Mesendoderm (in vitro differentiated cells): ENCODE results near the gene LEMD2.

ENCODE experiments used
- DNase-seq: peaks from one replicate; pipeline ENCODE4 v3.0.0; 2013
- H2AK5ac ChIP-seq: 2 replicates; pipeline ENCODE4 v1.6.1; 2013; ENCODE audit warnings: low read length, inconsistent platforms
- H2BK120ac ChIP-seq: 2 replicates; pipeline ENCODE4 v1.6.1; 2013; ENCODE audit warnings: low read depth, mild to moderate bottlenecking, low read length, moderate library complexity, mixed read lengths
- H2BK15ac ChIP-seq: replicated peaks from 2 replicates; pipeline ENCODE4 v1.6.1; 2013; ENCODE audit warnings: low read depth, mild to moderate bottlenecking, moderate library complexity
- H2BK5ac ChIP-seq: 2 replicates; pipeline ENCODE4 v1.6.1; 2013; ENCODE audit warnings: low read length, inconsistent platforms
- H3K18ac ChIP-seq: 2 replicates; pipeline ENCODE4 v1.6.1; 2013; ENCODE audit warnings: mild to moderate bottlenecking, low read length, mixed read lengths
- H3K23ac ChIP-seq: one replicate; pipeline ENCODE4 v1.6.1; 2013; ENCODE audit warnings: low read length
- H3K27ac ChIP-seq: 2 replicates; pipeline ENCODE4 v1.5.1; 2013; ENCODE audit warnings: low read depth, mild to moderate bottlenecking, inconsistent platforms, low read length, moderate library complexity
- H3K27me3 ChIP-seq: 2 replicates; pipeline ENCODE4 v1.6.1; 2013; ENCODE audit warnings: low read length, control low read depth, mild to moderate bottlenecking, inconsistent platforms; ENCODE audit not compliant: insufficient read depth, poor library complexity
- H3K36me3 ChIP-seq: 2 replicates; pipeline ENCODE4 v1.6.1; 2013; ENCODE audit warnings: low read length, inconsistent platforms; ENCODE audit not compliant: control insufficient read depth, insufficient read depth
- H3K4ac ChIP-seq: one replicate; pipeline ENCODE4 v1.6.1; 2013; ENCODE audit warnings: low read depth, mild to moderate bottlenecking, low read length, moderate library complexity
- H3K4me1 ChIP-seq: 2 replicates; pipeline ENCODE4 v1.6.1; 2013; ENCODE audit warnings: low read depth, low read length, inconsistent platforms; ENCODE audit not compliant: control insufficient read depth
- H3K4me2 ChIP-seq: 2 replicates; pipeline ENCODE4 v1.6.1; 2013; ENCODE audit warnings: low read length
- H3K4me3 ChIP-seq: 2 replicates; pipeline ENCODE4 v1.5.1; 2013; ENCODE audit warnings: mild to moderate bottlenecking, low read length
- H3K56ac ChIP-seq: one replicate; pipeline ENCODE4 v1.6.1; 2013; ENCODE audit warnings: low read length
- H3K79me1 ChIP-seq: 2 replicates; pipeline ENCODE4 v1.6.1; 2013; ENCODE audit warnings: low read length, inconsistent platforms
- H3K79me2 ChIP-seq: 2 replicates; pipeline ENCODE4 v1.6.1; 2013; ENCODE audit warnings: mild to moderate bottlenecking, low read length; ENCODE audit not compliant: control insufficient read depth, insufficient read depth
- H3K9ac ChIP-seq: 2 replicates; pipeline ENCODE4 v1.6.1; 2013; ENCODE audit warnings: low read length, inconsistent platforms
- H4K5ac ChIP-seq: one replicate; pipeline ENCODE4 v1.6.1; 2013; ENCODE audit warnings: low read length
- H4K8ac ChIP-seq: one replicate; pipeline ENCODE4 v1.6.1; 2013; ENCODE audit warnings: low read depth, mild to moderate bottlenecking, control low read depth, low read length, moderate library complexity
- WGBS: extraction: QIAGEN DNeasy Blood & Tissue Kit; methylation state at CpG from one replicate; pipeline ENCODE4 v1.1.7; 2013; ENCODE audit warnings: low lambda C conversion rate, missing lambda C conversion rate; ENCODE audit not compliant: insufficient coverage; ENCODE audit errors: extremely low coverage; 5-methylcytosine and 5-hydroxymethylcytosine counted together

The LEMD2 gene

DNA sequence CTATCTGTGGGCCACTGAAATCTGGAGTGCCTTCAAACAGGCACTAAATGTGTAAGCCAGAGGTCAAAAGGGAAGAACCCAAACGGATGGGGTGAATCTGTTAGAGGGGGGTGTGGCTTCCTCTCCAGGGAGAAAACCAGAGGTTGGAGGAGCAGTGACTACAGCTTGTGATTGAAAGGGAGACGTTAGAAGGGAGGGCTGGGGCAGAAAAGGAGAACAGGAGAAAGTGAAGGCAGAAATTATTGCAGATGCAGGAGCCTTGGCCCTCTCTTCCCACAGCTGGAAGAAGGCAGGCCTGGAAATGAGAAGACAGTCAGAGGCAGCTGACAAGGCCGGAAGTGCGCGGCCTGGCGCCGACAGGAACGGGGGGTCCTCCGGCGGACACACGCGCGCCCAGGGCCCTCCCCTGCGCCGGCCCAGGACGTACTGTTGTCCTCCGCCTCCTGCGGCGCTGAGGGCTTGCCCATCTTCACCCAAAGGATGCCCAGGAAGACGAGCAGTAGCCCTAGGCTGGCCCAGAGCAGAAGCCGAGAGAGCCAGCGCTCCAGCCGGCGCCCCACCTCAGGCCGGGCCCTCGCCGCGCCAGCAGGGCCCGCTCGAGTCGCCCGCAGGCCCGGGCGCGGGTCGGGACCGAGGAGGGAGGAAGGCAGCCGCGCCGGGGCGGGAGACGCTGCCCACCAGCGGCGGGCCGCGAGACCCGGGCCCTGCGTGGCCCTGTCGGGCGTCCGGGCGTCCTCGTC lies 806 bp downstream of the LEMD2 start:
- WGBS, result no CpG with 5 or more reads among the region's 53 CpGs
- H2AK5ac ChIP-seq, result no peak overlapping the region

DNA sequence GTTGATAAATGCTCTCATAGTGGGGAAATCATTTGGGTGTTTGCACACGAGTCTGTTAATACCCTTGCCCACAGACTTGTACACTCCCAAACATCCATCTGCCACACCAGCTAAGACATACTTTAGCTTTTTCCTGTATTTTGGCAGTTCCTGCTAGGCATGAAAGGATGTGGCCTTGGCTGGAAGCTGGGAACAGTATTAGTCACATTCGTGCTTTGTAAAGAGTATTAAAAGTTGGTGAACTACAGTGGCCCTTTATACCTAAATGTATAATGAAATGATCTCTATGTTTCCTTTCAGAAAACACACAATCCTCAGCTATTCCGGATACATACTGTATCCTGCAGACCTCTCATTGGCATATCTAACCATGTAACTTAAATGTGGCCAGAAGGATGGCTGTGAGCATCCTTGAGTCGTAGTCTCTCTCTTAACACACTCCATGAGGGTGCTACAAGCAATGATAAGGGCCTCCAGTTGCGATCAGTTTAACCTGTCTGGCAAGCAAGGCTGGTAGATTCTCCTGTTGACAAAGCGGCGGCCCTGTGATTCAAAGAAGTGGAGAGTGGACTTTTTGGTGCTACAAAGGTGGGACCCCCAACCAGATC lies 1.5 kb downstream of the LEMD2 start:
- Histone ChIP-seq H3K4me2 (peak overlapping the region; percentile 49), H3K4me3 (no peak overlapping the region), H4K5ac (no peak overlapping the region), H2AK5ac (no peak overlapping the region), H3K18ac (no peak overlapping the region), H3K9ac (peak overlapping the region; percentile 92), H2BK15ac (no peak overlapping the region), H3K27me3 (no peaks in the 10 kb centered on the region), H3K4me1 (peaks cover 15% of the 10 kb centered on the region), H2BK5ac (no peak overlapping the region), H3K4ac (no peak overlapping the region), H3K79me2 (peaks cover 22% of the 10 kb centered on the region), H3K79me1 (peaks cover 14% of the 10 kb centered on the region), H3K56ac (peak overlapping the region; percentile 97), H4K8ac (no peak overlapping the region), H3K27ac (peak overlapping the region; percentile 87), H2BK120ac (no peak overlapping the region), H3K36me3 (no peaks in the 10 kb centered on the region), H3K23ac (no peak overlapping the region)
- peak; percentile 72 for DNase-seq
- WGBS, result no CpG with 5 or more reads among the region's 7 CpGs

More for the DNA sequence above, 806 bp downstream of the LEMD2 start:
- Histone ChIP-seq H3K56ac (peak overlapping the region; percentile 97), H3K79me1 (peaks cover 14% of the 10 kb centered on the region), H4K8ac (no peak overlapping the region), H2BK120ac (peak overlapping the region; percentile 22), H3K18ac (peak overlapping the region; percentile 93), H3K27me3 (no peaks in the 10 kb centered on the region), H2BK15ac (no peak overlapping the region), H3K36me3 (no peaks in the 10 kb centered on the region), H3K23ac (no peak overlapping the region), H3K4ac (peak overlapping the region; percentile 92), H3K9ac (peak overlapping the region; percentile 92), H2BK5ac (peak overlapping the region; percentile 18), H3K27ac (peak overlapping the region; percentile 87), H3K4me2 (peak overlapping the region; percentile 49), H4K5ac (no peak overlapping the region), H3K79me2 (peaks cover 22% of the 10 kb centered on the region), H3K4me1 (peaks cover 15% of the 10 kb centered on the region), H3K4me3 (peak overlapping the region; percentile 79)
- peak; percentile 82 for DNase-seq

DNA sequence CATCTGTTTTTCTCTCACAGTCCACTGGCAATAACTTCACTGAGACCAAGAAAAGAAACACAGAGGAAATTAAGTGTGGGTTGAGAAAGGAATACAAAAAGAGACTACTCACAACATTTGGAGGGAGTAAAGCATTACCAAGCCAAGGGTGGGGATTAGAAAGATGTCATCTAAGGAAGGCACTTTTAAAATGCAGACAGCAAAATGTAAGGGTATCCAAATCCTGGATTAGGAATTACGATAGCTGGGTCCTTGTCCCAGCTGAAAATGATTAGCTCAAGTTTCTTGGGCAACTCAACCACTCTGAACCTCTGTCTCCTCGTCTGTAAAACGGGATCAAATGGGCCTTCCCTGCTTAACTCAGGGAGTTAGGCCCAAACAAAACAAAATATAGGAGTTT lies 2.2 kb downstream of the LEMD2 start:
- Histone ChIP-seq H3K27me3 (no peaks in the 10 kb centered on the region), H3K4me2 (no peak overlapping the region), H4K8ac (no peak overlapping the region), H2BK120ac (no peak overlapping the region), H3K79me1 (peaks cover 14% of the 10 kb centered on the region), H3K79me2 (peaks cover 22% of the 10 kb centered on the region), H3K18ac (no peak overlapping the region), H3K4me1 (peaks cover 21% of the 10 kb centered on the region), H2BK15ac (no peak overlapping the region), H3K23ac (no peak overlapping the region), H3K36me3 (no peaks in the 10 kb centered on the region), H4K5ac (no peak overlapping the region), H2AK5ac (no peak overlapping the region), H3K9ac (peak overlapping the region; percentile 92), H3K27ac (no peak overlapping the region), H3K4ac (no peak overlapping the region), H2BK5ac (no peak overlapping the region), H3K4me3 (no peak overlapping the region), H3K56ac (peak overlapping the region; percentile 6)
- no peak for DNase-seq
- no CpG with 5 or more reads among the region's 3 CpGs for WGBS

DNA sequence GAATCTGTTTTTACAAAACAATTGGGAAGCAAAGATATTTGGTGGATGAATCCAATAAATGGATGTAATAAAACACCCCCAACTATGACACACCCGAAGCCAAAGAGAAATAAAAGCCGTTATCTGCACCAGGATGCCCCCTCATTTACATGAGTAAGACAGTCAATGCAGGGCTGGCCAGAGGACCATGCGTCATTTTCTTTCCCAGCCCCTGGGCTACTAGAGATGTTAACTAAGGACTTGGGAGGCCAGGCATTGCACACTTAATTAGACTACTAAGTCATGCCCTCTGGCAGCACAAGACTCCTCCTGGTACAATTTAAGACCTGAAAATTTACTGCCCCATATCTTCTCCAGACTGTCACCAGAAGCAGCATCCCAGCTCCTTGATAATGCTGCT lies 3.2 kb downstream of the LEMD2 start:
- Histone ChIP-seq H3K36me3 (no peaks in the 10 kb centered on the region), H4K5ac (no peak overlapping the region), H3K4me2 (no peak overlapping the region), H3K79me2 (peaks cover 22% of the 10 kb centered on the region), H3K27ac (no peak overlapping the region), H3K27me3 (no peaks in the 10 kb centered on the region), H3K4me3 (no peak overlapping the region), H3K56ac (no peak overlapping the region), H3K4me1 (peaks cover 28% of the 10 kb centered on the region), H2BK5ac (no peak overlapping the region), H3K79me1 (peaks cover 14% of the 10 kb centered on the region), H3K4ac (no peak overlapping the region), H2BK15ac (no peak overlapping the region), H2AK5ac (no peak overlapping the region), H3K23ac (no peak overlapping the region), H3K18ac (no peak overlapping the region), H2BK120ac (no peak overlapping the region), H3K9ac (no peak overlapping the region), H4K8ac (no peak overlapping the region)
- no CpG with 5 or more reads among the region's 3 CpGs for WGBS
- peak; percentile 57 for DNase-seq

DNA sequence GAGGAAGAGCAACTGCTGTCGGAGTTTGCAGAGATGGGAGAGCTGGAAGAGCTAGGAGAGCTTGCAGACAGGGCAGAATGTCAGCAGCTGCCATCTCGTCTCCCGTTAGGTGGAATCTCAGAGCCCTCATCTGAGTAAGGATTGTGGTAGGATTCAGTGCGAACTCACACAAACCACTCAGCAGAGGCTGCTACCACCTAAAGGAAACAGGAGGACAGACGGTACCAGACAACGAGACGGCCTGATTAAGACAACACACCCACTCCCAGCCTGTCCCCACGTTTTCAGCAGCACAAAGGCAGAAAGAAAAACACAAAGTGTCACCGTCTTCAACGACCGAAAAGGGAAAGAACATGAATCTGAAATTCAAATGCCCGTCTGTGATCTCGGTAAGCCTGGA lies 4.1 kb downstream of the LEMD2 start:
- no peak overlapping the region for H3K18ac ChIP-seq
- H3K56ac ChIP-seq, result peak overlapping the region; percentile 18
- H3K36me3 ChIP-seq, result peaks cover 5% of the 10 kb centered on the region
- no peaks in the 10 kb centered on the region for H3K27me3 ChIP-seq
- no peak overlapping the region for H3K9ac ChIP-seq
- no peak overlapping the region for H3K27ac ChIP-seq
- H4K5ac ChIP-seq, result no peak overlapping the region
- no peak overlapping the region for H3K23ac ChIP-seq
- H2BK15ac ChIP-seq, result no peak overlapping the region
- H2BK5ac ChIP-seq, result no peak overlapping the region
- H3K4me3 ChIP-seq, result no peak overlapping the region
- peaks cover 16% of the 10 kb centered on the region for H3K79me1 ChIP-seq
- H4K8ac ChIP-seq, result no peak overlapping the region
- H3K4me1 ChIP-seq, result peaks cover 36% of the 10 kb centered on the region
- H3K4ac ChIP-seq, result no peak overlapping the region
- DNase-seq, result no peak
- H3K4me2 ChIP-seq, result no peak overlapping the region
- H2AK5ac ChIP-seq, result no peak overlapping the region
- WGBS, result no CpG with 5 or more reads among the region's 13 CpGs
- H3K79me2 ChIP-seq, result peaks cover 22% of the 10 kb centered on the region
- H2BK120ac ChIP-seq, result no peak overlapping the region
